Mucosa of descending colon (tissue), 3 donors: ENCODE data around the gene FAM131A. TPM values are rescaled to one million over a fixed set of nuclear protein-coding genes. Genes with fewer than 3 reads are reported as not detected.

Source experiments
- ATAC-seq: fragments of 200-7000 bp; cut with Tn5 transposase; one replicate; pipeline ENCODE4 v1.9.1; 2020; ENCODE audit warnings: mild to moderate bottlenecking, moderate library complexity
- DNase-seq, 3 donors: peaks; one replicate each; pipeline ENCODE4 v3.0.0-alpha.2; 2020
- H3K36me3 ChIP-seq: fragments of 200-600 bp; one replicate; pipeline ENCODE4 v1.8.0; 2021; ENCODE audit warnings: low read depth, mild to moderate bottlenecking
- H3K4me1 ChIP-seq: fragments of 200-600 bp; one replicate; pipeline ENCODE4 v1.8.0; 2021; ENCODE audit warnings: low read depth, mild to moderate bottlenecking
- H3K4me3 ChIP-seq: fragments of 200-600 bp; one replicate; pipeline ENCODE4 v1.8.0; 2021; ENCODE audit warnings: mild to moderate bottlenecking
- H3K9me3 ChIP-seq: fragments of 200-600 bp; one replicate; pipeline ENCODE4 v1.8.0; 2021; ENCODE audit warnings: mild to moderate bottlenecking
- intact Hi-C, 2 donors: fragments of 100-400 bp; cut with DNase I in 1 of 2; cut with micrococcal nuclease in 1 of 2; formaldehyde crosslinking; loops; one replicate each; pipeline versions ENCODE4 v1.11.0 to v1.11.1; 2022; cut with DNase I, micrococcal nuclease
- total RNA-seq, 3 donors: library from RNA; stranded (reverse); fragmentation: NEBNext Ultra II Directional in 2 of 3; extraction: Animal tissue kit (Norgen Biotek cat#: 25700) in 2 of 3; gene quantifications; one replicate each; pipeline versions ENCODE4 v1.2.1 to v1.2.4, GENCODE V29; 2021 to 2023
- TF ChIP-seq, protein P1 (sequence below): fragments of 200-600 bp; IDR thresholded peaks from one replicate; pipeline ENCODE4 v1.8.0; 2022; ENCODE audit warnings: antibody characterized with exemption, mild to moderate bottlenecking
- donor health status: DM: no; HTN: no; CAD: no; lungs with moderate emphysema.
- donor health status: DM: no; HTN: no; CAD: no.
- donor health status: DM: no; HTN: yes; CAD: no.

The FAM131A gene
- total RNA-seq, 3 donors from 2014 or later = 14.1 to 29.8 (median 16.4) TPM

DNA sequence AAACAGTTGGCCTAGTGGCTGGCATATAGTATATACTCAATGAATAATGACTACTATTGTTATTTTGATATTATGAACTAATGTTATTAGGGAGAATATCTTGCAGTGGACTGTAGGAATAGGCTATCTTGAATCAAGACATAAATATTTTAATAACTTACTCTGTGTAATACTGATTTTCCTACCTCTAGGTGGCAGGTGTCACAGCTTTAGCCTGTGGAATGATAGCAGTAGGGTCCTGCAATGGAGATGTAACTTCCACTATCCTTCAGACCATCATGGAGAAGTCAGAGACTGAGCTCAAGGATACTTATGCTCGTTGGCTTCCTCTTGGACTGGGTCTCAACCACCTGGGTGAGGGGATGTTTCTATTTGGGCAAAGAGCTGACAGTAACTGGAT is 31.8 kb upstream of the FAM131A start:
- intact Hi-C loops = no loop called here
- H3K9me3 ChIP-seq = no peaks in the 10 kb centered on the region
- peaks cover 30% of the 10 kb centered on the region for H3K36me3 ChIP-seq
- DNase-seq (no peak), ATAC-seq (peak; percentile 48)
- H3K4me1 ChIP-seq = peaks cover 11% of the 10 kb centered on the region
- TF ChIP-seq, protein P1, sequence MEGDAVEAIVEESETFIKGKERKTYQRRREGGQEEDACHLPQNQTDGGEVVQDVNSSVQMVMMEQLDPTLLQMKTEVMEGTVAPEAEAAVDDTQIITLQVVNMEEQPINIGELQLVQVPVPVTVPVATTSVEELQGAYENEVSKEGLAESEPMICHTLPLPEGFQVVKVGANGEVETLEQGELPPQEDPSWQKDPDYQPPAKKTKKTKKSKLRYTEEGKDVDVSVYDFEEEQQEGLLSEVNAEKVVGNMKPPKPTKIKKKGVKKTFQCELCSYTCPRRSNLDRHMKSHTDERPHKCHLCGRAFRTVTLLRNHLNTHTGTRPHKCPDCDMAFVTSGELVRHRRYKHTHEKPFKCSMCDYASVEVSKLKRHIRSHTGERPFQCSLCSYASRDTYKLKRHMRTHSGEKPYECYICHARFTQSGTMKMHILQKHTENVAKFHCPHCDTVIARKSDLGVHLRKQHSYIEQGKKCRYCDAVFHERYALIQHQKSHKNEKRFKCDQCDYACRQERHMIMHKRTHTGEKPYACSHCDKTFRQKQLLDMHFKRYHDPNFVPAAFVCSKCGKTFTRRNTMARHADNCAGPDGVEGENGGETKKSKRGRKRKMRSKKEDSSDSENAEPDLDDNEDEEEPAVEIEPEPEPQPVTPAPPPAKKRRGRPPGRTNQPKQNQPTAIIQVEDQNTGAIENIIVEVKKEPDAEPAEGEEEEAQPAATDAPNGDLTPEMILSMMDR = no peak
- no peak overlapping the region for H3K4me3 ChIP-seq

DNA sequence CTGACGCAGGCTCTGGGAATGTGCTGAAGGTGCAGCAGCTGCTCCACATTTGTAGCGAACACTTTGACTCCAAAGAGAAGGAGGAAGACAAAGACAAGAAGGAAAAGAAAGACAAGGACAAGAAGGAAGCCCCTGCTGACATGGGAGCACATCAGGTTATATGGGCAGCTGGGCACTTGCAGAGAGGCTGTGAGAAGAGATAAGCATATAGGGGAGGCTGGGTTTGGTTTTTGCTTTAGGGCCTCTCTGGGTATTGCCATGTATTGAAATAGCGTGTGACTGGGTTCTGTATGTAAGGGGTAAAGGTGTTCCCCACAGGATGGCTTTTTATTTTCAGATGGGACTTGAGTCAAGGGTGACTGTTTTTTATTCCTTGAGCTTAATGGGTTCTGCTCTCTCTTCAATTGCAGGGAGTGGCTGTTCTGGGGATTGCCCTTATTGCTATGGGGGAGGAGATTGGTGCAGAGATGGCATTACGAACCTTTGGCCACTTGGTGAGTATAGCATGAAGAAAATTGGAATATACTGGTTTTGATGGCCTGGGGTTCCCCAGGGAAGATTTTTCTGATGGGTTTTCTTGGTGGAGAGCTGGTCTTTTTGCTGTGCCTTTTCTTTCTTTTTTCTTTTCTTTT is 30.9 kb upstream of the FAM131A start:
- H3K4me3 ChIP-seq = no peak overlapping the region
- DNase-seq = peak in 1 of 3 donors; percentile 35
- peak; percentile 87 for ATAC-seq
- TF ChIP-seq, protein P1 = no peak
- H3K4me1 ChIP-seq = peaks cover 11% of the 10 kb centered on the region
- peaks cover 27% of the 10 kb centered on the region for H3K36me3 ChIP-seq
- H3K9me3 ChIP-seq = no peaks in the 10 kb centered on the region
- intact Hi-C loops = no loop called here

DNA sequence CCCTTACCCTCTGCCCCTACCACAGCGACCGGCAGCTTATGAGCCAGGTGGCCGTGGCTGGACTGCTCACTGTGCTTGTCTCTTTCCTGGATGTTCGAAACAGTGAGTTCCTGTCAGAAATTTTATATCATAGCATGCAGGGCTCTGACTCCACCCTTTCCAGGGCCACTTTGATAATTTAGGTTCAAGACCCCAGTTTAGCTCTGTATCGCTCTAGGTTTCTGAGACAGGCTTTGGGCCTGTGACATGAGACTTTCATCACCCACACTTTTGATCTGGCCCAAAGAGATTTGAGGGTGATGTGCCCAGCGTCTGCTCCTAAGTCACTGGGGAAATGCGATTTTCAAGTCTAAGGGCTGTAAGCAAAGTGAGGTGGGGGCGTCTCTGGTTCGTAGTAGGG is 29.5 kb upstream of the FAM131A start:
- Histone ChIP-seq H3K4me3 (no peak overlapping the region), H3K9me3 (no peaks in the 10 kb centered on the region), H3K36me3 (peaks cover 18% of the 10 kb centered on the region), H3K4me1 (peaks cover 11% of the 10 kb centered on the region)
- intact Hi-C loops = no loop called here
- DNase-seq = no peak
- no peak for ATAC-seq
- TF ChIP-seq, protein P1 = no peak

DNA sequence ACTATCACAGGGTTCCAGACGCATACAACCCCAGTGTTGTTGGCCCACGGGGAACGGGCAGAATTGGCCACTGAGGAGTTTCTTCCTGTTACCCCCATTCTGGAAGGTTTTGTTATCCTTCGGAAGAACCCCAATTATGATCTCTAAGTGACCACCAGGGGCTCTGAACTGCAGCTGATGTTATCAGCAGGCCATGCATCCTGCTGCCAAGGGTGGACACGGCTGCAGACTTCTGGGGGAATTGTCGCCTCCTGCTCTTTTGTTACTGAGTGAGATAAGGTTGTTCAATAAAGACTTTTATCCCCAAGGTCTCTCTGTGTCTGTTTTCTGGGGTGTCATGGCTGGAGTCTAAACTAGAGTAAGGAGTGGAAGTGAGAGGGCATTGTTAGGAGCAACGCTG is 28.7 kb upstream of the FAM131A start:
- Histone ChIP-seq H3K9me3 (no peaks in the 10 kb centered on the region), H3K36me3 (peaks cover 15% of the 10 kb centered on the region), H3K4me1 (peaks cover 11% of the 10 kb centered on the region), H3K4me3 (no peak overlapping the region)
- DNase-seq = no peak
- TF ChIP-seq, protein P1 = no peak
- no peak for ATAC-seq
- intact Hi-C loops = no loop called here

DNA sequence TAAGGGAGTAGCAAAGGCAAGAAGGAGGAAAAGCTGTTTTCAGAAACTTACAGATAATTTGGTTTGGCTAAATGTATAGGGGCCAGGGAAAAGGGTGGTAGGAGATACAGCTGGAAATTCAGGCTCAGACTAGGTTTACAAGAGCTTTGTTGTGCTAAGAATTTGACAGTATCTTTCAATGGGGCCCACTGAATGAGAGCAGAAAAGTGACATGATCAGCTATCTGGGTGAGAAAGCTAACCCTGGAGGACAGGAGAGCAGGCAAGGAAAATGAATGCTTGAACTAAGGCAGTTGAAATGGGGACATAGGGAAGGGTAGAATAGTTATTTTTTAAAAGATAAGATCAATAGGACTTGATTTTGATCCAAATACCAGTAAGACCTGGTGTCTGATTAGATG is 25.8 kb upstream of the FAM131A start:
- H3K36me3 ChIP-seq = peaks cover 8% of the 10 kb centered on the region
- peaks cover 13% of the 10 kb centered on the region for H3K4me1 ChIP-seq
- H3K9me3 ChIP-seq = no peaks in the 10 kb centered on the region
- intact Hi-C loops = no loop called here
- H3K4me3 ChIP-seq = no peak overlapping the region
- no peak for ATAC-seq
- no peak for DNase-seq
- TF ChIP-seq, protein P1 = no peak

DNA sequence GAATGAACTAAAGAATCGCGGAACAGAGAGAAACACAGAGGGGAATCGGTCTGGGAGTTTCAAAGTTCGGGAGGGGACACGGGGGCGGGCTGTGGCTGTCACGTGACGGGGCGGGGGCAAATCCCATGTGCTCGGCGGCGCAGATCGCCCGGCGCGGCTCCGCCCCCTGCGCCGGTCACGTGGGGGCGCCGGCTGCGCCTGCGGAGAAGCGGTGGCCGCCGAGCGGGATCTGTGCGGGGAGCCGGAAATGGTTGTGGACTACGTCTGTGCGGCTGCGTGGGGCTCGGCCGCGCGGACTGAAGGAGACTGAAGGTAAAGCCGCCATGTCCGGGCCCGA is 23.1 kb upstream of the FAM131A start, which contains the start of gene EIF4G1:
EIF4G1 (plus strand) TSS at position 244 of the 337 bp plus-strand sequence. CDS start 1,191 bp downstream, outside the sequence.
- no peaks in the 10 kb centered on the region for H3K9me3 ChIP-seq
- peak within 1 kb of the TSS; percentile 84 for H3K4me3 ChIP-seq

More for the DNA sequence above, 23.1 kb upstream of the FAM131A start, which contains the start of gene EIF4G1:
- peak; percentile 97 for DNase-seq
- peak; percentile 89 for ATAC-seq
- intact Hi-C loops = no loop called here
- H3K4me1 ChIP-seq = peaks cover 36% of the 10 kb centered on the region
- H3K36me3 ChIP-seq = peaks cover 4% of the 10 kb centered on the region
- TF ChIP-seq, protein P1 = no peak
